IMR-90 (cell line): ENCODE measurements around the gene B3GLCT. TPM values are rescaled to one million over a fixed set of nuclear protein-coding genes. Genes with fewer than 3 reads are reported as not detected.

Source experiments
- ATAC-seq: fragments of 200-7000 bp; cut with Tn5 transposase; 2 replicates; pipeline ENCODE4 v1.9.1; 2020; ENCODE audit warnings: low read depth, mild to moderate bottlenecking, moderate library complexity
- BruUV-seq: library from RNA; stranded (reverse); fragments of 400-500 nt; replicated peaks from 2 replicates; lab custom pipeline; 2021; lab: Mats Ljungman, UMichigan
- CTCF ChIA-PET: fragments of 300-600 bp; formaldehyde crosslinking; extraction: SDS; loops from one replicate; lab custom pipeline; 2021; ENCODE audit warnings: antibody characterized with exemption; lab: Yijun Ruan, JAX
- POLR2A ChIA-PET: fragments of 300-600 bp; sonication (Branson Sonifier 250); formaldehyde crosslinking; loops from one replicate; lab custom pipeline; 2022; ENCODE audit warnings: antibody characterized with exemption; ENCODE audit not compliant: unreplicated experiment; lab: Charles Lee
- DNase-seq: peaks from one replicate; pipeline ENCODE4 v3.0.0; 2013
- H2AFZ ChIP-seq: replicated peaks from 2 replicates; pipeline ENCODE3; 2013; ENCODE audit warnings: low read length, mild to moderate bottlenecking; ENCODE audit not compliant: poor library complexity
- H2AK5ac ChIP-seq: 2 replicates; pipeline ENCODE4 v1.6.1; 2013; ENCODE audit warnings: low read depth, low read length, inconsistent platforms
- H2AK9ac ChIP-seq: replicated peaks from 2 replicates; pipeline ENCODE3; 2013; ENCODE audit warnings: mild to moderate bottlenecking, low read depth, low read length, moderate library complexity; ENCODE audit not compliant: poor library complexity
- H2BK120ac ChIP-seq: 2 replicates; pipeline ENCODE4 v1.6.1; 2013; ENCODE audit warnings: low read depth, low read length, inconsistent platforms
- H2BK15ac ChIP-seq: 3 replicates; pipeline ENCODE4 v1.6.1; 2013; ENCODE audit warnings: low read depth, low read length, inconsistent platforms
- H2BK20ac ChIP-seq: 2 replicates; pipeline ENCODE4 v1.6.1; 2013; ENCODE audit warnings: low read depth, mild to moderate bottlenecking, inconsistent platforms, low read length, moderate library complexity
- H2BK5ac ChIP-seq: 2 replicates; pipeline ENCODE4 v1.6.1; 2013; ENCODE audit warnings: mild to moderate bottlenecking, low read depth, low read length, inconsistent platforms; ENCODE audit not compliant: poor library complexity, severe bottlenecking
- H3K14ac ChIP-seq: replicated peaks from 2 replicates; pipeline ENCODE4 v1.6.1; 2013; ENCODE audit warnings: low read depth, low read length, inconsistent platforms
- H3K18ac ChIP-seq: 2 replicates; pipeline ENCODE4 v1.6.1; 2013; ENCODE audit warnings: low read depth, low read length, control low read depth
- H3K23ac ChIP-seq: 2 replicates; pipeline ENCODE4 v1.6.1; 2013; ENCODE audit warnings: low read depth, low read length, inconsistent platforms
- H3K27ac ChIP-seq: 2 replicates; pipeline ENCODE4 v1.5.1; 2013; ENCODE audit warnings: mild to moderate bottlenecking, control low read depth, low read length; ENCODE audit not compliant: insufficient read depth
- H3K27me3 ChIP-seq: 2 replicates; pipeline ENCODE4 v1.6.1; 2013; ENCODE audit warnings: low read length; ENCODE audit not compliant: control insufficient read depth, insufficient read depth
- H3K36me3 ChIP-seq: 2 replicates; pipeline ENCODE4 v1.6.1; 2013; ENCODE audit warnings: low read length, mixed read lengths; ENCODE audit not compliant: control insufficient read depth, insufficient read depth
- H3K4ac ChIP-seq: 2 replicates; pipeline ENCODE4 v1.6.1; 2013; ENCODE audit warnings: low read depth, low read length, inconsistent platforms
- H3K4me1 ChIP-seq: 2 replicates; pipeline ENCODE4 v1.6.1; 2013; ENCODE audit warnings: low read length, mixed read lengths; ENCODE audit not compliant: control insufficient read depth, insufficient read depth
- H3K4me2 ChIP-seq: 2 replicates; pipeline ENCODE4 v1.6.1; 2013; ENCODE audit warnings: low read depth, mild to moderate bottlenecking, control low read depth, low read length, moderate library complexity
- H3K4me3 ChIP-seq: 2 replicates; pipeline ENCODE4 v1.5.1; 2013; ENCODE audit warnings: low read depth, mild to moderate bottlenecking, control low read depth, low read length, moderate library complexity; ENCODE audit not compliant: insufficient read depth
- H3K56ac ChIP-seq: 2 replicates; pipeline ENCODE4 v1.6.1; 2013; ENCODE audit warnings: low read length, inconsistent platforms; ENCODE audit not compliant: insufficient read depth; ENCODE audit errors: extremely low read depth
- H3K79me1 ChIP-seq, 2 experiments: 2 replicates each; pipeline ENCODE4 v1.6.1; 2013; ENCODE audit warnings: low read length in 2 of 2, inconsistent platforms in 1 of 2, low read depth in 1 of 2
- H3K9ac ChIP-seq: 2 replicates; pipeline ENCODE4 v1.6.1; 2013; ENCODE audit warnings: low read depth, low read length, control low read depth
- H3K9me1 ChIP-seq: 2 replicates; pipeline ENCODE4 v1.6.1; 2013; ENCODE audit warnings: low read length, inconsistent platforms; ENCODE audit not compliant: insufficient read depth
- H3K9me3 ChIP-seq: 2 replicates; pipeline ENCODE4 v1.6.1; 2013; ENCODE audit warnings: low read length; ENCODE audit not compliant: control insufficient read depth, insufficient read depth
- H4K20me1 ChIP-seq: 2 replicates; pipeline ENCODE4 v1.6.1; 2013; ENCODE audit warnings: low read length, inconsistent platforms; ENCODE audit not compliant: insufficient read depth
- H4K5ac ChIP-seq: 2 replicates; pipeline ENCODE4 v1.6.1; 2013; ENCODE audit warnings: mild to moderate bottlenecking, low read depth, low read length, control low read depth
- H4K8ac ChIP-seq, 2 experiments: 2 replicates each; pipeline ENCODE4 v1.6.1; 2013; ENCODE audit warnings: low read depth in 2 of 2, low read length in 2 of 2, control low read depth in 1 of 2, inconsistent platforms in 1 of 2
- H4K91ac ChIP-seq: 2 replicates; pipeline ENCODE4 v1.6.1; 2013; ENCODE audit warnings: low read depth, low read length, inconsistent platforms; ENCODE audit not compliant: insufficient read depth
- CEBPB ChIP-seq: IDR thresholded peaks from 2 replicates; pipeline ENCODE4 v1.6.1; 2012; ENCODE audit warnings: low read depth, low read length, improper control_type of control experiment
- CHD1 ChIP-seq: IDR thresholded peaks from 2 replicates; pipeline ENCODE4 v1.6.1; 2012; ENCODE audit warnings: low read depth, low read length, improper control_type of control experiment
- MAZ ChIP-seq: IDR thresholded peaks from 2 replicates; pipeline ENCODE4 v1.6.1; 2012; ENCODE audit warnings: low read depth, mild to moderate bottlenecking, low read length, improper control_type of control experiment, moderate library complexity, borderline replicate concordance
- RAD21 ChIP-seq: IDR thresholded peaks from 2 replicates; pipeline ENCODE4 v1.6.1; 2012; ENCODE audit warnings: low read length, improper control_type of control experiment
- RCOR1 ChIP-seq: IDR thresholded peaks from 2 replicates; pipeline ENCODE4 v1.6.1; 2012; ENCODE audit warnings: mild to moderate bottlenecking, low read length, improper control_type of control experiment; ENCODE audit not compliant: insufficient replicate concordance
- RFX5 ChIP-seq: IDR thresholded peaks from 2 replicates; pipeline ENCODE4 v1.8.0; 2012; ENCODE audit warnings: low read depth, mild to moderate bottlenecking, low read length, moderate library complexity
- SMC3 ChIP-seq: fragments of 150-350 bp; IDR thresholded peaks from 2 replicates; pipeline ENCODE4 v1.6.1; 2016; ENCODE audit warnings: low read depth, mild to moderate bottlenecking, antibody characterized with exemption, low read length, moderate library complexity
- WGBS, 2 experiments: methylation state at CpG; one replicate each; pipeline versions ENCODE4 v1.1.5 to v1.1.7; 2013; ENCODE audit warnings: missing lambda C conversion rate in 2 of 2; ENCODE audit not compliant: insufficient read length in 1 of 2; ENCODE audit errors: extremely low coverage in 2 of 2; 5-methylcytosine and 5-hydroxymethylcytosine counted together
- dilution Hi-C: fragments of 300-500 bp; cut with HindIII; formaldehyde crosslinking; loops from one replicate; pipeline ENCODE4 v1.14.3; 2018; ENCODE audit warnings: low sequenced_read_pairs; ENCODE audit not compliant: unreplicated experiment
- in situ Hi-C: fragments of 300-500 bp; cut with MboI; formaldehyde crosslinking; loops from 3 replicates; pipeline ENCODE4 v1.14.3; 2019; ENCODE audit warnings: low sequenced_read_pairs, inconsistent platforms, mixed read lengths
- intact Hi-C: fragments of 100-400 bp; cut with micrococcal nuclease; formaldehyde crosslinking; loops from 2 replicates; pipeline ENCODE4 v1.10.0; 2022
- polyA plus RNA-seq, 3 experiments: library from polyadenylated mRNA; depleted of rRNA; stranded (reverse); fragments of >200 nt; gene quantifications; 2 replicates each; pipeline ENCODE4 v1.2.3, GENCODE V29; 2012; ENCODE audit warnings: low replicate concordance in 1 of 3
- total RNA-seq: library from RNA; depleted of rRNA; stranded (reverse); fragments of >200 nt; gene quantifications from 2 replicates; pipeline ENCODE4 v1.2.3, GENCODE V29; 2012
- TF ChIP-seq, protein P1 (sequence below): conservative IDR thresholded peaks from 2 replicates; pipeline ENCODE4 v1.5.1; 2012; ENCODE audit warnings: mild to moderate bottlenecking, low read depth, low read length, improper control_type of control experiment
- TF ChIP-seq, protein P2 (sequence below): fragments of 150-350 bp; IDR thresholded peaks from 2 replicates; pipeline ENCODE4 v1.6.1; 2016; ENCODE audit warnings: low read depth, mild to moderate bottlenecking, low read length, moderate library complexity, borderline replicate concordance

B3GLCT gene
- total and polyA plus RNA-seq, 2 of the 4 experiments (the other 2 are of a cell fraction) = 2.0 to 4.5 TPM

DNA sequence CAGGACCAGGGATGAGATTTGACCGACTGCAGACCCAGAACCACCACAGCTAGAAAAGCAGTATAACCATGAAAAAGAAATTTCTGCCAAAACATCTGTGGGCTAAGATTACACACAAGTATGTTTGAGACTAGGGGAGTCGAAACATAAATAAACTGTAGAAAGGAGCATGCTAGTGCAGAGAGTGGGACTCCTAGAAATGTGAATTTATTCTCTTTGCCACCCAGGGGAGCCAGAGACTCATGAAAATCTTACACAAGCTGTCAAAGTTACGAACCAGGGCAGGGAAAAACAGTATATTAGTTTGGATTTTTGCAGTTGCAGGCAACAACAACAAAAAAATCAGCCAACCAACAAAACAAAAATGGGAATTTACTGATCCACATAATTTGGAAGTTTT, 25.8 kb upstream of the B3GLCT start:
- no peaks in the 10 kb centered on the region for H4K20me1 ChIP-seq
- H4K5ac ChIP-seq = no peak overlapping the region
- H2AK5ac ChIP-seq = no peak overlapping the region
- H3K9ac ChIP-seq = no peak overlapping the region
- no peak overlapping the region for H2AFZ ChIP-seq
- no peak overlapping the region for H2BK20ac ChIP-seq
- ChIA-PET CTCF (interaction anchor here (0.6 to 3.1 kb wide), 9 partner anchors 15 to 685 kb away, joined by 3 to 14 read pairs (median 3); partner anchors contain the start of gene B3GLCT), POLR2A (interaction anchor here (0.7 kb wide), 1 partner anchor 123 kb away, joined by 3 read pairs; no protein-coding TSS in a partner anchor)
- intact Hi-C loops (loop anchor here (1.0 kb wide), 2 partner anchors 250 to 568 kb away; no protein-coding TSS in a partner anchor), dilution Hi-C loops (no loop called here), in situ Hi-C loops (loop anchor here (10.0 kb wide), 1 partner anchor 251 kb away; no protein-coding TSS in a partner anchor)
- no peaks in the 10 kb centered on the region for H3K9me3 ChIP-seq
- H3K36me3 ChIP-seq = no peaks in the 10 kb centered on the region
- peak overlapping the region; percentile 46; the same call in 1 of the 2 replicates for H3K4me2 ChIP-seq
- H3K9me1 ChIP-seq = no peaks in the 10 kb centered on the region; the same call in 1 of the 2 replicates
- H3K14ac ChIP-seq = no peak overlapping the region
- no CpG with 5 or more reads among the region's 3 CpGs for WGBS, 2 experiments
- DNase-seq (peak; percentile 77), ATAC-seq (peak; percentile 85)
- H3K4me3 ChIP-seq = no peak overlapping the region
- no peak overlapping the region for H4K91ac ChIP-seq
- peak overlapping the region; percentile 17; the same call in 1 of the 2 replicates for H2BK120ac ChIP-seq
- H3K18ac ChIP-seq = no peak overlapping the region
- H3K79me1 ChIP-seq = no peaks in the 10 kb centered on the region
- H2BK5ac ChIP-seq = no peak overlapping the region
- H3K4ac ChIP-seq = no peak overlapping the region
- H2BK15ac ChIP-seq = no peak overlapping the region
- TF ChIP-seq RCOR1 (no peak), CEBPB (no peak), RAD21 (peak; percentile 67), SMC3 (peak; percentile 27; the same call in 1 of the 2 replicates), CHD1 (no peak), RFX5 (no peak), MAZ (no peak)
- TF ChIP-seq, protein P1, sequence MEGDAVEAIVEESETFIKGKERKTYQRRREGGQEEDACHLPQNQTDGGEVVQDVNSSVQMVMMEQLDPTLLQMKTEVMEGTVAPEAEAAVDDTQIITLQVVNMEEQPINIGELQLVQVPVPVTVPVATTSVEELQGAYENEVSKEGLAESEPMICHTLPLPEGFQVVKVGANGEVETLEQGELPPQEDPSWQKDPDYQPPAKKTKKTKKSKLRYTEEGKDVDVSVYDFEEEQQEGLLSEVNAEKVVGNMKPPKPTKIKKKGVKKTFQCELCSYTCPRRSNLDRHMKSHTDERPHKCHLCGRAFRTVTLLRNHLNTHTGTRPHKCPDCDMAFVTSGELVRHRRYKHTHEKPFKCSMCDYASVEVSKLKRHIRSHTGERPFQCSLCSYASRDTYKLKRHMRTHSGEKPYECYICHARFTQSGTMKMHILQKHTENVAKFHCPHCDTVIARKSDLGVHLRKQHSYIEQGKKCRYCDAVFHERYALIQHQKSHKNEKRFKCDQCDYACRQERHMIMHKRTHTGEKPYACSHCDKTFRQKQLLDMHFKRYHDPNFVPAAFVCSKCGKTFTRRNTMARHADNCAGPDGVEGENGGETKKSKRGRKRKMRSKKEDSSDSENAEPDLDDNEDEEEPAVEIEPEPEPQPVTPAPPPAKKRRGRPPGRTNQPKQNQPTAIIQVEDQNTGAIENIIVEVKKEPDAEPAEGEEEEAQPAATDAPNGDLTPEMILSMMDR = peak; percentile 64
- TF ChIP-seq, protein P2, sequence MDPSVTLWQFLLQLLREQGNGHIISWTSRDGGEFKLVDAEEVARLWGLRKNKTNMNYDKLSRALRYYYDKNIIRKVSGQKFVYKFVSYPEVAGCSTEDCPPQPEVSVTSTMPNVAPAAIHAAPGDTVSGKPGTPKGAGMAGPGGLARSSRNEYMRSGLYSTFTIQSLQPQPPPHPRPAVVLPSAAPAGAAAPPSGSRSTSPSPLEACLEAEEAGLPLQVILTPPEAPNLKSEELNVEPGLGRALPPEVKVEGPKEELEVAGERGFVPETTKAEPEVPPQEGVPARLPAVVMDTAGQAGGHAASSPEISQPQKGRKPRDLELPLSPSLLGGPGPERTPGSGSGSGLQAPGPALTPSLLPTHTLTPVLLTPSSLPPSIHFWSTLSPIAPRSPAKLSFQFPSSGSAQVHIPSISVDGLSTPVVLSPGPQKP = no peak
- peaks cover 2% of the 10 kb centered on the region for H3K4me1 ChIP-seq
- no peak overlapping the region for H4K8ac ChIP-seq
- no TSS peak for BruUV-seq
- no peak overlapping the region for H3K27ac ChIP-seq
- H3K23ac ChIP-seq = peak overlapping the region; percentile 2; the same call in 1 of the 2 replicates
- no peaks in the 10 kb centered on the region for H3K27me3 ChIP-seq
- H2AK9ac ChIP-seq = no peak overlapping the region
- no peak overlapping the region for H3K56ac ChIP-seq
